C4-2B (cell line): Measurements from ENCODE around the gene NCKAP5.

Experiments
- CTCF ChIP-seq: fragments of 450-650 bp; conservative IDR thresholded peaks from 2 replicates; pipeline ENCODE4 v1.5.1; 2017; ENCODE audit warnings: mild to moderate bottlenecking
- ZFX ChIP-seq: fragments of 450-650 bp; IDR thresholded peaks from 2 replicates; pipeline ENCODE4 v1.6.1; 2017

- TF ChIP-seq CTCF (no peak), ZFX (no peak)
Observed at GRCh38 chr2:133492719-133493380, 75.4 kb downstream of the NCKAP5 start.
